HEK293 (cell line): Measurements from ENCODE around the gene TXNRD3.

Experiments
- CTCF ChIA-PET: fragments of 350-600 bp; formaldehyde crosslinking; extraction: SDS; loops from one replicate; lab custom pipeline; 2021; ENCODE audit warnings: antibody characterized with exemption; lab: Yijun Ruan, JAX
- POLR2A ChIA-PET: fragments of 300-600 bp; formaldehyde crosslinking; extraction: SDS; loops from one replicate; lab custom pipeline; 2020; ENCODE audit warnings: antibody characterized with exemption, inconsistent platforms; lab: Yijun Ruan, JAX
- H3K27ac ChIP-seq: fragments of 200-500 bp; sonication (Bioruptor generic); 2 replicates; pipeline ENCODE4 v1.5.1; 2014; ENCODE audit warnings: low read depth, low read length, control low read depth, inconsistent platforms; ENCODE audit errors: extremely low read depth
- H3K36me3 ChIP-seq, 2 experiments: fragments of 200-500 bp in 1 of 2; sonication (Bioruptor generic) in 1 of 2; 1 replicate in 1 of 2; 2 replicates in 1 of 2; pipeline ENCODE4 v1.5.1; 2014 to 2017; ENCODE audit warnings: inconsistent platforms in 2 of 2, low read length in 2 of 2; ENCODE audit not compliant: control insufficient read depth in 2 of 2, insufficient read depth in 1 of 2
- H3K4me1 ChIP-seq: fragments of 200-500 bp; sonication (Bioruptor generic); 2 replicates; pipeline ENCODE4 v1.5.1; 2014; ENCODE audit warnings: mild to moderate bottlenecking, low read length, inconsistent platforms; ENCODE audit not compliant: control insufficient read depth, insufficient read depth
- H3K4me3 ChIP-seq: 2 replicates; pipeline ENCODE4 v1.5.1; 2011; ENCODE audit warnings: low read depth, mild to moderate bottlenecking, control low read depth, low read length, moderate library complexity
- H3K9me3 ChIP-seq: fragments of 200-500 bp; sonication (Bioruptor generic); 2 replicates; pipeline ENCODE4 v1.5.1; 2014; ENCODE audit warnings: low read depth, low read length, inconsistent platforms; ENCODE audit not compliant: control insufficient read depth, insufficient read depth
- EGR2 ChIP-seq: fragments of 450-650 bp; formaldehyde crosslinking; IDR thresholded peaks from 2 replicates; pipeline ENCODE4 v1.5.1; 2016; ENCODE audit warnings: low read depth, missing biosample characterization, missing genetic modification characterization
- FEZF1 ChIP-seq: fragments of 450-650 bp; formaldehyde crosslinking; IDR thresholded peaks from 2 replicates; pipeline ENCODE4 v1.5.1; 2016; ENCODE audit warnings: missing biosample characterization, missing genetic modification characterization
- IKZF3 ChIP-seq: fragments of 450-650 bp; IDR thresholded peaks from 2 replicates; pipeline ENCODE4 v1.5.0; 2018; ENCODE audit warnings: missing biosample characterization, mild to moderate bottlenecking, missing genetic modification characterization, moderate library complexity
- SETDB1 ChIP-seq: IDR thresholded peaks from one replicate; pipeline ENCODE4 v1.6.1; 2017; ENCODE audit warnings: mild to moderate bottlenecking, low read length, moderate library complexity, mixed read lengths; ENCODE audit not compliant: insufficient read length
- TCF7L2 ChIP-seq: IDR thresholded peaks from 2 replicates; pipeline ENCODE4 v1.6.1; 2011; ENCODE audit warnings: low read depth, mild to moderate bottlenecking, inconsistent platforms, low read length, moderate library complexity, borderline replicate concordance
- ZBTB1 ChIP-seq: fragments of 450-650 bp; formaldehyde crosslinking; IDR thresholded peaks from 2 replicates; pipeline ENCODE4 v1.5.1; 2016; ENCODE audit warnings: missing biosample characterization, missing genetic modification characterization
- ZIC2 ChIP-seq: fragments of 450-650 bp; formaldehyde crosslinking; IDR thresholded peaks from 2 replicates; pipeline ENCODE4 v1.5.1; 2016; ENCODE audit warnings: missing biosample characterization, missing genetic modification characterization
- ZNF133 ChIP-seq: fragments of 450-650 bp; formaldehyde crosslinking; IDR thresholded peaks from 2 replicates; pipeline ENCODE4 v1.5.1; 2016; ENCODE audit warnings: missing biosample characterization, missing genetic modification characterization
- ZNF274 ChIP-seq, 2 experiments: fragments of 200-500 bp in 1 of 2; fragments of 450-650 bp in 1 of 2; sonication (Bioruptor generic) in 1 of 2; formaldehyde crosslinking in 1 of 2; IDR thresholded peaks; 2 replicates each; pipeline versions ENCODE4 v1.5.1 to v1.6.1; 2014 to 2016; ENCODE audit warnings: borderline replicate concordance in 1 of 2, inconsistent platforms in 1 of 2, low read length in 1 of 2, missing biosample characterization in 1 of 2, missing genetic modification characterization in 1 of 2
- ZNF366 ChIP-seq: fragments of 450-650 bp; formaldehyde crosslinking; conservative IDR thresholded peaks from 2 replicates; pipeline ENCODE4 v1.5.1; 2016; ENCODE audit warnings: missing biosample characterization, missing genetic modification characterization
- ZNF549 ChIP-seq: fragments of 450-650 bp; IDR thresholded peaks from 2 replicates; pipeline ENCODE4 v1.5.1; 2018; ENCODE audit warnings: missing biosample characterization, missing genetic modification characterization, mild to moderate bottlenecking, inconsistent platforms, moderate library complexity
- ZNF600 ChIP-seq: fragments of 450-650 bp; formaldehyde crosslinking; IDR thresholded peaks from 2 replicates; pipeline ENCODE4 v1.5.1; 2016; ENCODE audit warnings: missing biosample characterization, missing genetic modification characterization
- ZNF629 ChIP-seq: fragments of 450-650 bp; formaldehyde crosslinking; IDR thresholded peaks from 2 replicates; pipeline ENCODE4 v1.5.1; 2017; ENCODE audit warnings: missing biosample characterization, missing genetic modification characterization
- ZNF664 ChIP-seq: fragments of 450-650 bp; formaldehyde crosslinking; IDR thresholded peaks from 2 replicates; pipeline ENCODE4 v1.5.1; 2016; ENCODE audit warnings: missing biosample characterization, missing genetic modification characterization
- ZNF670 ChIP-seq: fragments of 450-650 bp; formaldehyde crosslinking; IDR thresholded peaks from 2 replicates; pipeline ENCODE4 v1.5.1; 2016; ENCODE audit warnings: missing biosample characterization, missing genetic modification characterization, low read depth
- TF ChIP-seq, protein P1 (sequence below): fragments of 450-650 bp; formaldehyde crosslinking; IDR thresholded peaks from 2 replicates; pipeline ENCODE4 v1.5.1; 2016; ENCODE audit warnings: missing biosample characterization, missing genetic modification characterization
- TF ChIP-seq, protein P2 (sequence below): fragments of 450-650 bp; IDR thresholded peaks from 2 replicates; pipeline ENCODE4 v1.5.1; 2018; ENCODE audit warnings: missing biosample characterization, mild to moderate bottlenecking, missing genetic modification characterization
- TF ChIP-seq, protein P3 (sequence below): fragments of 450-650 bp; formaldehyde crosslinking; IDR thresholded peaks from 2 replicates; pipeline ENCODE4 v1.5.1; 2016; ENCODE audit warnings: missing biosample characterization, missing genetic modification characterization
- TF ChIP-seq, protein P4 (sequence below): fragments of 450-650 bp; formaldehyde crosslinking; IDR thresholded peaks from 2 replicates; pipeline ENCODE4 v1.5.1; 2016; ENCODE audit warnings: missing biosample characterization, missing genetic modification characterization, borderline replicate concordance
- TF ChIP-seq, protein P5 (sequence below): fragments of 450-650 bp; formaldehyde crosslinking; IDR thresholded peaks from 2 replicates; pipeline ENCODE4 v1.5.0; 2017; ENCODE audit warnings: missing biosample characterization, missing genetic modification characterization, borderline replicate concordance

TXNRD3 gene

DNA sequence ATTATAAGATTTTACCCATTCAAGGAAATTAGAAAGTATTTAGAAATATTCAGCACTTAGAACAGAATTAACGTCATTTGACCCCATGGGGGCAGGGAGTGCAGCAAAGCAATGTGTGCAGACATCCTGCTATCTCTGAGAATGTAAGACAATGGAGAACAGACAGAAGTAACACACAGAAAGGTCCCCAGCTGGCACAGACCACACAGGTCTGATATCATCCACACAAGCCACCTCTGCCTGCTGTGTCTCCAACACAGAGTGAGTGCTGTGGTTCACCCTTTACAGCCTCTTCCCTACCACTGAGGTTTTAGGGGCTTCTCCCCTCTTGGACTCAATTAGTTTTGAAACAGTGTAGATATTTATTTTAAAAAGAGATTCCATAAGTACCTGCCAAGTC, 16.1 kb downstream of the TXNRD3 start:
- CTCF ChIA-PET: no interaction called here
- no peak for TF ChIP-seq ZNF366
- TF ChIP-seq ZBTB1: no peak
- TF ChIP-seq ZNF133 (tag by site-specific recombination): no peak
- no peak for TF ChIP-seq FEZF1 (tag by site-specific recombination)
- TF ChIP-seq, protein P1, sequence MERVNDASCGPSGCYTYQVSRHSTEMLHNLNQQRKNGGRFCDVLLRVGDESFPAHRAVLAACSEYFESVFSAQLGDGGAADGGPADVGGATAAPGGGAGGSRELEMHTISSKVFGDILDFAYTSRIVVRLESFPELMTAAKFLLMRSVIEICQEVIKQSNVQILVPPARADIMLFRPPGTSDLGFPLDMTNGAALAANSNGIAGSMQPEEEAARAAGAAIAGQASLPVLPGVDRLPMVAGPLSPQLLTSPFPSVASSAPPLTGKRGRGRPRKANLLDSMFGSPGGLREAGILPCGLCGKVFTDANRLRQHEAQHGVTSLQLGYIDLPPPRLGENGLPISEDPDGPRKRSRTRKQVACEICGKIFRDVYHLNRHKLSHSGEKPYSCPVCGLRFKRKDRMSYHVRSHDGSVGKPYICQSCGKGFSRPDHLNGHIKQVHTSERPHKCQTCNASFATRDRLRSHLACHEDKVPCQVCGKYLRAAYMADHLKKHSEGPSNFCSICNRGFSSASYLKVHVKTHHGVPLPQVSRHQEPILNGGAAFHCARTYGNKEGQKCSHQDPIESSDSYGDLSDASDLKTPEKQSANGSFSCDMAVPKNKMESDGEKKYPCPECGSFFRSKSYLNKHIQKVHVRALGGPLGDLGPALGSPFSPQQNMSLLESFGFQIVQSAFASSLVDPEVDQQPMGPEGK (tag by site-specific recombination): no peak
- TF ChIP-seq, protein P2, sequence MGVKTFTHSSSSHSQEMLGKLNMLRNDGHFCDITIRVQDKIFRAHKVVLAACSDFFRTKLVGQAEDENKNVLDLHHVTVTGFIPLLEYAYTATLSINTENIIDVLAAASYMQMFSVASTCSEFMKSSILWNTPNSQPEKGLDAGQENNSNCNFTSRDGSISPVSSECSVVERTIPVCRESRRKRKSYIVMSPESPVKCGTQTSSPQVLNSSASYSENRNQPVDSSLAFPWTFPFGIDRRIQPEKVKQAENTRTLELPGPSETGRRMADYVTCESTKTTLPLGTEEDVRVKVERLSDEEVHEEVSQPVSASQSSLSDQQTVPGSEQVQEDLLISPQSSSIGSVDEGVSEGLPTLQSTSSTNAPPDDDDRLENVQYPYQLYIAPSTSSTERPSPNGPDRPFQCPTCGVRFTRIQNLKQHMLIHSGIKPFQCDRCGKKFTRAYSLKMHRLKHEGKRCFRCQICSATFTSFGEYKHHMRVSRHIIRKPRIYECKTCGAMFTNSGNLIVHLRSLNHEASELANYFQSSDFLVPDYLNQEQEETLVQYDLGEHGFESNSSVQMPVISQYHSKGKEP (tag by site-specific recombination): no peak
- no peak for TF ChIP-seq TCF7L2
- no peak for TF ChIP-seq ZNF274 (IDR thresholded peaks at IDR 0.05; ENCODE audit: low read length)
- no peak for TF ChIP-seq ZNF274 (tag by site-specific recombination; IDR thresholded peaks at IDR 0.05; ENCODE audit: borderline replicate concordance)

DNA sequence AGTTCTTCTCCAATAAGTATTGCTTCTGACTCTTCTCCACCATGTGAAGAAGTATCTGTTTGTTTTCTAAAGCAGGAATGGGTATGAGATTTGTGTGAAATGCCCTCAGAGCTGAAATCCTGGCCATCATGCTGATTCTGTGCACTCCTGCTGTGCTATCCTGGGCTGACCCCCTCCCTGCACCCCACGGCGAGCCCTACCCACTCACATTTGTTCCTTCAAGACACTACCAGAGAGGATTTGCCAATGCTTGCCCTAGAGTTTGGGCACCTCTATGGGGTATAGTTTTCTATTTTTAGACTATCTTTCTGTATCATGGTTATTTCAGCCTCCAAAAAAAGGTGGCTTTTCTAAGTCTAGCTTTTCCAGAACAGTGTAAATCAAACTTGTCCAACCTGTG, 18.5 kb downstream of the TXNRD3 start:
- Histone ChIP-seq H3K36me3 (peaks cover 10 to 61% of the 10 kb centered on the region in 2 experiments; a peak in 2 of 3 replicates), H3K4me3 (no peak overlapping the region), H3K27ac (no peak overlapping the region), H3K9me3 (no peaks in the 10 kb centered on the region), H3K4me1 (no peaks in the 10 kb centered on the region)
- ChIA-PET POLR2A (no interaction called here), CTCF (no interaction called here)
- TF ChIP-seq, protein P2 (tag by site-specific recombination): no peak
- TF ChIP-seq ZIC2 (tag by site-specific recombination) (no peak), ZNF664 (tag by site-specific recombination) (no peak), ZNF629 (tag by site-specific recombination) (no peak), ZNF600 (no peak), ZNF549 (tag by site-specific recombination) (no peak), EGR2 (tag by site-specific recombination) (no peak), SETDB1 (no peak), ZNF670 (tag by site-specific recombination) (no peak), IKZF3 (tag by site-specific recombination) (no peak)
- TF ChIP-seq, protein P3, sequence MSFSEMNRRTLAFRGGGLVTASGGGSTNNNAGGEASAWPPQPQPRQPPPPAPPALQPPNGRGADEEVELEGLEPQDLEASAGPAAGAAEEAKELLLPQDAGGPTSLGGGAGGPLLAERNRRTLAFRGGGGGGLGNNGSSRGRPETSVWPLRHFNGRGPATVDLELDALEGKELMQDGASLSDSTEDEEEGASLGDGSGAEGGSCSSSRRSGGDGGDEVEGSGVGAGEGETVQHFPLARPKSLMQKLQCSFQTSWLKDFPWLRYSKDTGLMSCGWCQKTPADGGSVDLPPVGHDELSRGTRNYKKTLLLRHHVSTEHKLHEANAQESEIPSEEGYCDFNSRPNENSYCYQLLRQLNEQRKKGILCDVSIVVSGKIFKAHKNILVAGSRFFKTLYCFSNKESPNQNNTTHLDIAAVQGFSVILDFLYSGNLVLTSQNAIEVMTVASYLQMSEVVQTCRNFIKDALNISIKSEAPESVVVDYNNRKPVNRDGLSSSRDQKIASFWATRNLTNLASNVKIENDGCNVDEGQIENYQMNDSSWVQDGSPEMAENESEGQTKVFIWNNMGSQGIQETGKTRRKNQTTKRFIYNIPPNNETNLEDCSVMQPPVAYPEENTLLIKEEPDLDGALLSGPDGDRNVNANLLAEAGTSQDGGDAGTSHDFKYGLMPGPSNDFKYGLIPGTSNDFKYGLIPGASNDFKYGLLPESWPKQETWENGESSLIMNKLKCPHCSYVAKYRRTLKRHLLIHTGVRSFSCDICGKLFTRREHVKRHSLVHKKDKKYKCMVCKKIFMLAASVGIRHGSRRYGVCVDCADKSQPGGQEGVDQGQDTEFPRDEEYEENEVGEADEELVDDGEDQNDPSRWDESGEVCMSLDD (tag by site-specific recombination): no peak
- TF ChIP-seq, protein P4, sequence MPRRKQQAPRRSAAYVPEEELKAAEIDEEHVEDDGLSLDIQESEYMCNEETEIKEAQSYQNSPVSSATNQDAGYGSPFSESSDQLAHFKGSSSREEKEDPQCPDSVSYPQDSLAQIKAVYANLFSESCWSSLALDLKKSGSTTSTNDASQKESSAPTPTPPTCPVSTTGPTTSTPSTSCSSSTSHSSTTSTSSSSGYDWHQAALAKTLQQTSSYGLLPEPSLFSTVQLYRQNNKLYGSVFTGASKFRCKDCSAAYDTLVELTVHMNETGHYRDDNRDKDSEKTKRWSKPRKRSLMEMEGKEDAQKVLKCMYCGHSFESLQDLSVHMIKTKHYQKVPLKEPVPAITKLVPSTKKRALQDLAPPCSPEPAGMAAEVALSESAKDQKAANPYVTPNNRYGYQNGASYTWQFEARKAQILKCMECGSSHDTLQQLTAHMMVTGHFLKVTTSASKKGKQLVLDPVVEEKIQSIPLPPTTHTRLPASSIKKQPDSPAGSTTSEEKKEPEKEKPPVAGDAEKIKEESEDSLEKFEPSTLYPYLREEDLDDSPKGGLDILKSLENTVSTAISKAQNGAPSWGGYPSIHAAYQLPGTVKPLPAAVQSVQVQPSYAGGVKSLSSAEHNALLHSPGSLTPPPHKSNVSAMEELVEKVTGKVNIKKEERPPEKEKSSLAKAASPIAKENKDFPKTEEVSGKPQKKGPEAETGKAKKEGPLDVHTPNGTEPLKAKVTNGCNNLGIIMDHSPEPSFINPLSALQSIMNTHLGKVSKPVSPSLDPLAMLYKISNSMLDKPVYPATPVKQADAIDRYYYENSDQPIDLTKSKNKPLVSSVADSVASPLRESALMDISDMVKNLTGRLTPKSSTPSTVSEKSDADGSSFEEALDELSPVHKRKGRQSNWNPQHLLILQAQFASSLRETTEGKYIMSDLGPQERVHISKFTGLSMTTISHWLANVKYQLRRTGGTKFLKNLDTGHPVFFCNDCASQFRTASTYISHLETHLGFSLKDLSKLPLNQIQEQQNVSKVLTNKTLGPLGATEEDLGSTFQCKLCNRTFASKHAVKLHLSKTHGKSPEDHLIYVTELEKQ (tag by site-specific recombination): no peak
- TF ChIP-seq, protein P5, sequence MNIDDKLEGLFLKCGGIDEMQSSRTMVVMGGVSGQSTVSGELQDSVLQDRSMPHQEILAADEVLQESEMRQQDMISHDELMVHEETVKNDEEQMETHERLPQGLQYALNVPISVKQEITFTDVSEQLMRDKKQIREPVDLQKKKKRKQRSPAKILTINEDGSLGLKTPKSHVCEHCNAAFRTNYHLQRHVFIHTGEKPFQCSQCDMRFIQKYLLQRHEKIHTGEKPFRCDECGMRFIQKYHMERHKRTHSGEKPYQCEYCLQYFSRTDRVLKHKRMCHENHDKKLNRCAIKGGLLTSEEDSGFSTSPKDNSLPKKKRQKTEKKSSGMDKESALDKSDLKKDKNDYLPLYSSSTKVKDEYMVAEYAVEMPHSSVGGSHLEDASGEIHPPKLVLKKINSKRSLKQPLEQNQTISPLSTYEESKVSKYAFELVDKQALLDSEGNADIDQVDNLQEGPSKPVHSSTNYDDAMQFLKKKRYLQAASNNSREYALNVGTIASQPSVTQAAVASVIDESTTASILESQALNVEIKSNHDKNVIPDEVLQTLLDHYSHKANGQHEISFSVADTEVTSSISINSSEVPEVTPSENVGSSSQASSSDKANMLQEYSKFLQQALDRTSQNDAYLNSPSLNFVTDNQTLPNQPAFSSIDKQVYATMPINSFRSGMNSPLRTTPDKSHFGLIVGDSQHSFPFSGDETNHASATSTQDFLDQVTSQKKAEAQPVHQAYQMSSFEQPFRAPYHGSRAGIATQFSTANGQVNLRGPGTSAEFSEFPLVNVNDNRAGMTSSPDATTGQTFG: no peak

More for the DNA sequence above, 16.1 kb downstream of the TXNRD3 start:
- Histone ChIP-seq H3K9me3 (no peaks in the 10 kb centered on the region), H3K4me3 (no peak overlapping the region), H3K4me1 (no peaks in the 10 kb centered on the region), H3K27ac (no peak overlapping the region), H3K36me3 (peaks cover 10 to 74% of the 10 kb centered on the region in 2 experiments; a peak in 2 of 3 replicates)
- POLR2A ChIA-PET: no interaction called here
